ENCODE data around the gene LEPR.

DNA sequence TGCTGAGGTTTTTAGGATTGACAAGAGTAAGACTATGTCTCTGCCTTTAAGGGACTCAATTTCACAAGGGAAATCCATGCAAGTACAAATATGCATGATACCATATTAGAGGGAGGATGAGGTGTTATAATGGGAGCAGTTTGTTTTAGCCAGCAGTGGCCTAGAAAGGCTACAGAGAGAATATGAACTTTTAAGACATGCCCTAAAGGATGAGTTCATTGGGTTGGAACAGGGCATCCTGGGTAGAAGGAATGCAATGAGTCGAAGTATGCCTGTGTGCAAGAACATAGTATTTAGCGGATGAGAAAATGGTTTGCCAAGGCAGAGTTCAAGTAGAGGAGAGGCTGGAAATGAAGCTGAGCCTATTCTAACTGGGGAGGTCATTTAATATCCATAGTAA, 32.6 kb upstream of the LEPR start:
- TF ChIP-seq, protein P1, sequence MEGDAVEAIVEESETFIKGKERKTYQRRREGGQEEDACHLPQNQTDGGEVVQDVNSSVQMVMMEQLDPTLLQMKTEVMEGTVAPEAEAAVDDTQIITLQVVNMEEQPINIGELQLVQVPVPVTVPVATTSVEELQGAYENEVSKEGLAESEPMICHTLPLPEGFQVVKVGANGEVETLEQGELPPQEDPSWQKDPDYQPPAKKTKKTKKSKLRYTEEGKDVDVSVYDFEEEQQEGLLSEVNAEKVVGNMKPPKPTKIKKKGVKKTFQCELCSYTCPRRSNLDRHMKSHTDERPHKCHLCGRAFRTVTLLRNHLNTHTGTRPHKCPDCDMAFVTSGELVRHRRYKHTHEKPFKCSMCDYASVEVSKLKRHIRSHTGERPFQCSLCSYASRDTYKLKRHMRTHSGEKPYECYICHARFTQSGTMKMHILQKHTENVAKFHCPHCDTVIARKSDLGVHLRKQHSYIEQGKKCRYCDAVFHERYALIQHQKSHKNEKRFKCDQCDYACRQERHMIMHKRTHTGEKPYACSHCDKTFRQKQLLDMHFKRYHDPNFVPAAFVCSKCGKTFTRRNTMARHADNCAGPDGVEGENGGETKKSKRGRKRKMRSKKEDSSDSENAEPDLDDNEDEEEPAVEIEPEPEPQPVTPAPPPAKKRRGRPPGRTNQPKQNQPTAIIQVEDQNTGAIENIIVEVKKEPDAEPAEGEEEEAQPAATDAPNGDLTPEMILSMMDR (IDR thresholded peaks at IDR 0.05), result no peak
- TF ChIP-seq POLR2A (IDR thresholded peaks at IDR 0.05), result no peak

All from body of pancreas (tissue), 4 donors.